Kidney tubule cell (primary cell): ENCODE measurements around the gene SLC49A3.

Experiments
- DNase-seq: peaks from one replicate; pipeline ENCODE4 v3.0.0-alpha.2; 2018; ENCODE audit warnings: low spot score

The SLC49A3 gene

GRCh38 chr4:633406-633805, 55.5 kb downstream of the SLC49A3 start:
- DNase-seq: no peak

- DNase-seq: no peak
These were observed 56.0 kb downstream of the SLC49A3 start for GRCh38 chr4:632926-633325.

GRCh38 chr4:632196-632790, 56.7 kb downstream of the SLC49A3 start:
- no peak for DNase-seq
